ENCODE measurements around the gene RTTN. TPM values are rescaled to one million over a fixed set of nuclear protein-coding genes. Genes with fewer than 3 reads are reported as not detected.

The RTTN gene
- polyA plus RNA-seq, 3 donors, result 0.22 to 2.7 (median 0.25) TPM

GRCh38 chr18:70233974-70234373, 28.5 kb upstream of the RTTN start:
- H3K27ac ChIP-seq (ENCODE audit: low read depth in 1 of 2, low read length in 2 of 2), result no peak overlapping the region
- H2AFZ ChIP-seq (ENCODE audit: insufficient read depth, low read depth, low read length, poor library complexity, severe bottlenecking), result no peak overlapping the region
- TF ChIP-seq CTCF (IDR thresholded peaks at IDR 0.05), result no peak
- no peak overlapping the region for H3K27ac Mint-ChIP-seq
- H3K9ac ChIP-seq (ENCODE audit: insufficient read depth, low read length, poor library complexity, severe bottlenecking), result no peak overlapping the region
- H3K9me3 Mint-ChIP-seq, result peaks cover 2 to 14% (median 7%) of the 10 kb centered on the region in 7 donors
- no peaks in the 10 kb centered on the region for H3K79me2 ChIP-seq (ENCODE audit: insufficient read depth, low read length)
- peaks cover 1% of the 10 kb centered on the region in 2 donors for H3K4me1 ChIP-seq (ENCODE audit: control insufficient read depth in 1 of 2, insufficient read depth in 2 of 2, low read length in 2 of 2)
- no peak overlapping the region for H3K4me3 ChIP-seq (replicated peaks in 1 of 3; ENCODE audit: low read depth in 2 of 3, low read length in 3 of 3)
- H3K27me3 ChIP-seq (ENCODE audit: control insufficient read depth in 2 of 2, insufficient read depth in 2 of 2, low read length in 2 of 2), result no peaks in the 10 kb centered on the region
- no peak overlapping the region for H3K4me2 ChIP-seq (replicated peaks; ENCODE audit: extremely low read depth, low read length, poor library complexity, severe bottlenecking)
- intact Hi-C loops (cut with micrococcal nuclease), result no loop called here
- no peaks in the 10 kb centered on the region for H3K36me3 Mint-ChIP-seq
- peaks cover 0 to 3% of the 10 kb centered on the region in 2 donors for H3K9me3 ChIP-seq (replicated peaks in 1 of 2; ENCODE audit: control insufficient read depth in 1 of 2, insufficient read depth in 1 of 2, low read length in 2 of 2)
- H3K36me3 ChIP-seq (replicated peaks in 1 of 2; ENCODE audit: control insufficient read depth in 1 of 2, insufficient read depth in 2 of 2, low read length in 2 of 2), result no peaks in the 10 kb centered on the region
- no peak overlapping the region for H3K4me3 Mint-ChIP-seq
- peaks cover 5% of the 10 kb centered on the region for H3K4me1 Mint-ChIP-seq
- no peaks in the 10 kb centered on the region for H4K20me1 ChIP-seq (ENCODE audit: insufficient read depth, low read length)
- no peak for DNase-seq
- H3K27me3 Mint-ChIP-seq (ENCODE audit: low read depth in 3 of 3), result peaks cover 0 to 4% (median 1%) of the 10 kb centered on the region in 3 donors

- Histone ChIP-seq H3K9ac (ENCODE audit: insufficient read depth, low read length, poor library complexity, severe bottlenecking) (no peak overlapping the region), H3K27ac (ENCODE audit: low read depth in 1 of 2, low read length in 2 of 2) (no peak overlapping the region), H3K79me2 (ENCODE audit: insufficient read depth, low read length) (no peaks in the 10 kb centered on the region), H2AFZ (ENCODE audit: insufficient read depth, low read depth, low read length, poor library complexity, severe bottlenecking) (no peak overlapping the region), H4K20me1 (ENCODE audit: insufficient read depth, low read length) (no peaks in the 10 kb centered on the region), H3K9me3 (replicated peaks in 1 of 2; ENCODE audit: control insufficient read depth in 1 of 2, insufficient read depth in 1 of 2, low read length in 2 of 2) (peaks cover 6 to 13% of the 10 kb centered on the region in 2 donors), H3K36me3 (replicated peaks in 1 of 2; ENCODE audit: control insufficient read depth in 1 of 2, insufficient read depth in 2 of 2, low read length in 2 of 2) (no peaks in the 10 kb centered on the region), H3K4me3 (replicated peaks in 1 of 3; ENCODE audit: low read depth in 2 of 3, low read length in 3 of 3) (no peak overlapping the region), H3K27me3 (ENCODE audit: control insufficient read depth in 2 of 2, insufficient read depth in 2 of 2, low read length in 2 of 2) (no peaks in the 10 kb centered on the region), H3K4me2 (replicated peaks; ENCODE audit: extremely low read depth, low read length, poor library complexity, severe bottlenecking) (no peak overlapping the region), H3K4me1 (ENCODE audit: control insufficient read depth in 1 of 2, insufficient read depth in 2 of 2, low read length in 2 of 2) (peaks cover 5 to 10% of the 10 kb centered on the region in 2 donors)
- Mint-ChIP-seq H3K36me3 (no peaks in the 10 kb centered on the region), H3K27ac (no peak overlapping the region), H3K9me3 (peaks cover 9 to 20% (median 12%) of the 10 kb centered on the region in 7 donors), H3K27me3 (ENCODE audit: low read depth in 3 of 3) (peaks cover 0 to 4% (median 1%) of the 10 kb centered on the region in 3 donors), H3K4me1 (peaks cover 13% of the 10 kb centered on the region), H3K4me3 (no peak overlapping the region)
- no peak for TF ChIP-seq CTCF (IDR thresholded peaks at IDR 0.05)
- intact Hi-C loops (cut with micrococcal nuclease), result no loop called here
- WGBS (ENCODE audit: insufficient coverage), result no CpG with 5 or more reads among the region's 1 CpG
- no peak for DNase-seq
Measured at GRCh38 chr18:70232261-70232660, 26.8 kb upstream of the RTTN start.

All from CD14-positive monocyte (primary cell).